GM12878 (cell line): ENCODE results near the gene NDEL1. TPM values are rescaled to one million over a fixed set of nuclear protein-coding genes. Genes with fewer than 3 reads are reported as not detected.

Experiments
- ATAC-seq: fragments of 200-7000 bp; cut with Tn5 transposase; 3 replicates; pipeline ENCODE4 v1.9.1; 2020; ENCODE audit warnings: mild to moderate bottlenecking, moderate library complexity
- BruUV-seq: library from RNA; stranded (reverse); fragments of 400-500 nt; replicated peaks from 2 replicates; lab custom pipeline; 2021; lab: Mats Ljungman, UMichigan
- CTCF ChIA-PET: fragments of 300-600 bp; sonication (Branson Sonifier 250); formaldehyde crosslinking; extraction: SDS; loops from one replicate; lab custom pipeline; 2021; ENCODE audit warnings: inconsistent platforms; lab: Yijun Ruan, JAX
- POLR2A ChIA-PET: fragments of 350-600 bp; formaldehyde crosslinking; extraction: SDS; loops from one replicate; lab custom pipeline; 2021; ENCODE audit warnings: inconsistent platforms; lab: Charles Lee
- RAD21 ChIA-PET: fragments of 300-600 bp; sonication (Branson Sonifier 250); formaldehyde crosslinking; loops from one replicate; lab custom pipeline; 2023; ENCODE audit warnings: antibody characterized with exemption; ENCODE audit not compliant: unreplicated experiment; lab: Charles Lee
- SMC1A ChIA-PET: fragments of 300-600 bp; sonication (Branson Sonifier 250); formaldehyde crosslinking; loops from one replicate; lab custom pipeline; 2023; ENCODE audit not compliant: unreplicated experiment, uncharacterized antibody; lab: Charles Lee
- DNase-seq: peaks from one replicate; pipeline ENCODE4 v3.0.0-alpha.2; 2011; ENCODE audit warnings: low read depth, low spot score
- FAIRE-seq: peaks from 3 replicates; lab custom pipeline; 2011; peaks lifted over from hg19 to GRCh38; lab: Jason Lieb, UNC
- H2AFZ ChIP-seq: 2 replicates; pipeline ENCODE4 v1.6.0; 2011; ENCODE audit warnings: low read depth, low read length, control low read depth; ENCODE audit not compliant: control insufficient read depth
- H3K27ac ChIP-seq: 2 replicates; pipeline ENCODE4 v1.5.1; 2011; ENCODE audit warnings: control low read depth; ENCODE audit not compliant: control insufficient read depth, insufficient read depth
- H3K27me3 ChIP-seq, 2 experiments: replicated peaks in 1 of 2; 2 replicates each; pipeline versions ENCODE4 v1.6.0 to v1.6.1; 2011; ENCODE audit warnings: low read length in 1 of 2; ENCODE audit not compliant: control insufficient read depth in 2 of 2, insufficient read depth in 2 of 2
- H3K36me3 ChIP-seq, 2 experiments: 2 replicates each; pipeline ENCODE4 v1.5.1; 2011; ENCODE audit warnings: low read length in 1 of 2; ENCODE audit not compliant: control insufficient read depth in 2 of 2, insufficient read depth in 2 of 2
- H3K4me1 ChIP-seq: 2 replicates; pipeline ENCODE4 v1.6.1; 2011; ENCODE audit warnings: mild to moderate bottlenecking, low read length, moderate library complexity, mixed read lengths; ENCODE audit not compliant: control insufficient read depth, insufficient read depth
- H3K4me2 ChIP-seq: 2 replicates; pipeline ENCODE4 v1.6.0; 2011; ENCODE audit warnings: control low read depth; ENCODE audit not compliant: control insufficient read depth, insufficient read depth
- H3K4me3 ChIP-seq: fragments of 200-600 bp; sonication (generic); 2 replicates; pipeline ENCODE4 v1.5.1; 2016
- H3K79me2 ChIP-seq: 2 replicates; pipeline ENCODE4 v1.6.0; 2011; ENCODE audit warnings: low read length; ENCODE audit not compliant: control insufficient read depth, insufficient read depth
- H3K9ac ChIP-seq: 2 replicates; pipeline ENCODE4 v1.8.0; 2011; ENCODE audit warnings: low read length, control low read depth, mixed read lengths; ENCODE audit not compliant: control insufficient read depth, insufficient read depth
- H3K9me3 ChIP-seq: replicated peaks from 3 replicates; pipeline ENCODE4 v1.5.1; 2011; ENCODE audit warnings: mild to moderate bottlenecking, low read length; ENCODE audit not compliant: control insufficient read depth, insufficient read depth
- H4K20me1 ChIP-seq: 2 replicates; pipeline ENCODE4 v1.6.0; 2011; ENCODE audit not compliant: control insufficient read depth, insufficient read depth
- BMI1 ChIP-seq: fragments of 450-650 bp; IDR thresholded peaks from 2 replicates; pipeline ENCODE4 v1.6.1; 2016; ENCODE audit warnings: mild to moderate bottlenecking, moderate library complexity, borderline replicate concordance
- CBX5 ChIP-seq: sonication (generic); IDR thresholded peaks from 2 replicates; pipeline ENCODE4 v1.6.1; 2016; ENCODE audit warnings: low read depth, moderate library complexity, mild to moderate bottlenecking, inconsistent platforms
- CEBPB ChIP-seq, 2 experiments: fragments of 150-350 bp in 1 of 2; IDR thresholded peaks; 2 replicates each; pipeline ENCODE4 v1.6.1; 2012 to 2014; ENCODE audit warnings: low read depth in 2 of 2, low read length in 2 of 2, borderline replicate concordance in 1 of 2, inconsistent platforms in 1 of 2
- EED ChIP-seq: sonication (generic); IDR thresholded peaks from 2 replicates; pipeline ENCODE4 v1.6.1; 2016; ENCODE audit warnings: antibody characterized with exemption, low read depth
- ESRRA ChIP-seq: IDR thresholded peaks from 2 replicates; pipeline ENCODE4 v1.6.1; 2012; ENCODE audit warnings: mild to moderate bottlenecking, low read length, improper control_type of control experiment
- FOS ChIP-seq: IDR thresholded peaks from 3 replicates; pipeline ENCODE4 v1.6.1; 2011; ENCODE audit warnings: borderline replicate concordance; ENCODE audit not compliant: insufficient read length; ENCODE audit errors: extremely low read depth
- IKZF2 ChIP-seq, 2 experiments: fragments of 450-650 bp; IDR thresholded peaks; 2 replicates each; pipeline ENCODE4 v1.6.1; 2017; ENCODE audit warnings: mild to moderate bottlenecking in 2 of 2, moderate library complexity in 2 of 2
- IRF4 ChIP-seq: IDR thresholded peaks from 2 replicates; pipeline ENCODE4 v1.6.1; 2011; ENCODE audit warnings: low read depth, low read length
- NFXL1 ChIP-seq: fragments of 450-650 bp; IDR thresholded peaks from 2 replicates; pipeline ENCODE4 v1.6.1; 2017; ENCODE audit warnings: antibody characterized with exemption, mild to moderate bottlenecking, borderline replicate concordance
- NRF1 ChIP-seq: conservative IDR thresholded peaks from 2 replicates; pipeline ENCODE4 v1.6.1; 2011; ENCODE audit warnings: mild to moderate bottlenecking, low read depth, low read length, improper control_type of control experiment
- SPI1 ChIP-seq: IDR thresholded peaks from 2 replicates; pipeline ENCODE4 v1.6.1; 2011; ENCODE audit warnings: low read depth, mild to moderate bottlenecking, low read length, moderate library complexity, borderline replicate concordance; ENCODE audit not compliant: insufficient read depth
- STAT1 ChIP-seq: fragments of 450-650 bp; conservative IDR thresholded peaks from 2 replicates; pipeline ENCODE4 v1.6.1; 2014; ENCODE audit warnings: antibody characterized with exemption, mild to moderate bottlenecking
- WGBS: methylation state at CpG from one replicate; pipeline ENCODE4 v1.1.6; 2016; ENCODE audit warnings: low lambda C conversion rate; ENCODE audit not compliant: insufficient replicate concordance, insufficient coverage; ENCODE audit errors: missing lambda C conversion rate; 5-methylcytosine and 5-hydroxymethylcytosine counted together
- in situ Hi-C: fragments of 300-500 bp; cut with MboI; formaldehyde crosslinking; loops from 9 replicates; pipeline ENCODE4 v1.14.3; 2018; ENCODE audit warnings: mixed read lengths
- intact Hi-C: fragments of 100-400 bp; cut with micrococcal nuclease; formaldehyde crosslinking; loops from one replicate; pipeline ENCODE4 v1.14.2; 2022; ENCODE audit not compliant: unreplicated experiment
- polyA plus RNA-seq, 11 experiments: library from polyadenylated mRNA; depleted of rRNA in 4 of 11; unstranded in 6 of 11; stranded (reverse) in 5 of 11; fragments of >200 nt; fragmentation: Nextera tagmentation in 4 of 11; fragmentation: Illumina TruSeq in 1 of 11; extraction: Ambion mirVana in 4 of 11; extraction: Trizol in 1 of 11; gene quantifications; 1 replicate in 1 of 11; 2 replicates in 10 of 11; pipeline versions ENCODE4 v1.2.1 to v1.2.3, GENCODE V29; 2011 to 2016; ENCODE audit warnings: inconsistent platforms in 2 of 11, missing spikeins in 2 of 11, low read depth in 1 of 11
- total RNA-seq, 4 experiments: library from RNA; depleted of rRNA in 3 of 4; stranded (reverse); fragments of >200 nt in 3 of 4; fragmentation: Illumina TruSeq in 1 of 4; extraction: Trizol in 1 of 4; gene quantifications; 2 replicates each; pipeline versions ENCODE4 v1.2.1 to v1.2.3, GENCODE V29; 2013 to 2021
- TF ChIP-seq, protein P1 (sequence below): fragments of 450-650 bp; formaldehyde crosslinking; IDR thresholded peaks from 2 replicates; pipeline ENCODE4 v1.4.0; 2020; ENCODE audit warnings: mild to moderate bottlenecking, moderate library complexity

NDEL1 gene
- total and polyA plus RNA-seq, 10 of the 15 experiments (the other 5 are each of a cell fraction or from before 2014, with no cell fraction given): 0.72 to 41.5 (median 29.9) TPM

DNA sequence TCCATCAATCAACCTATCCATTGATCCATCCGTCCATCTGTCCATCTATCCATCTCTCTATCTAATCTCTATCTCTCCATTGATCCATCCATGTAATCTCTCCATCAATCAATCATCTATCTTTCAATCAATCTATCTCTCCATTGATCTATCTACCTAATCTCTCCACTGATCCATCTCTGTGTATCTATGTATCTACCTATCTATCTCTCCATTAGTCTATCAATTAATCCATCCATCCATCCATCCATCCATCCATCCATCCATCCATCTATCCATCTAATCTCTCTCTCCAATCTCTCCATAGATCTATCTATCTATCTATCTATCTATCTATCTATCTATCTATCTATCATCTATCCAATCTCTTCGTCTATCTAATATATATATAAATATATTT lies 34.6 kb upstream of the NDEL1 start:
- Histone ChIP-seq H2AFZ (no peak overlapping the region), H3K27me3 (peaks cover 0 to 2% of the 10 kb centered on the region in 2 experiments; a peak in 2 of 4 replicates), H3K79me2 (no peaks in the 10 kb centered on the region), H3K9ac (no peak overlapping the region), H3K4me1 (no peaks in the 10 kb centered on the region), H4K20me1 (no peaks in the 10 kb centered on the region)
- no peak for ATAC-seq
- RAD21 ChIA-PET: no interaction called here
- TF ChIP-seq CBX5: no peak
- TF ChIP-seq, protein P1, sequence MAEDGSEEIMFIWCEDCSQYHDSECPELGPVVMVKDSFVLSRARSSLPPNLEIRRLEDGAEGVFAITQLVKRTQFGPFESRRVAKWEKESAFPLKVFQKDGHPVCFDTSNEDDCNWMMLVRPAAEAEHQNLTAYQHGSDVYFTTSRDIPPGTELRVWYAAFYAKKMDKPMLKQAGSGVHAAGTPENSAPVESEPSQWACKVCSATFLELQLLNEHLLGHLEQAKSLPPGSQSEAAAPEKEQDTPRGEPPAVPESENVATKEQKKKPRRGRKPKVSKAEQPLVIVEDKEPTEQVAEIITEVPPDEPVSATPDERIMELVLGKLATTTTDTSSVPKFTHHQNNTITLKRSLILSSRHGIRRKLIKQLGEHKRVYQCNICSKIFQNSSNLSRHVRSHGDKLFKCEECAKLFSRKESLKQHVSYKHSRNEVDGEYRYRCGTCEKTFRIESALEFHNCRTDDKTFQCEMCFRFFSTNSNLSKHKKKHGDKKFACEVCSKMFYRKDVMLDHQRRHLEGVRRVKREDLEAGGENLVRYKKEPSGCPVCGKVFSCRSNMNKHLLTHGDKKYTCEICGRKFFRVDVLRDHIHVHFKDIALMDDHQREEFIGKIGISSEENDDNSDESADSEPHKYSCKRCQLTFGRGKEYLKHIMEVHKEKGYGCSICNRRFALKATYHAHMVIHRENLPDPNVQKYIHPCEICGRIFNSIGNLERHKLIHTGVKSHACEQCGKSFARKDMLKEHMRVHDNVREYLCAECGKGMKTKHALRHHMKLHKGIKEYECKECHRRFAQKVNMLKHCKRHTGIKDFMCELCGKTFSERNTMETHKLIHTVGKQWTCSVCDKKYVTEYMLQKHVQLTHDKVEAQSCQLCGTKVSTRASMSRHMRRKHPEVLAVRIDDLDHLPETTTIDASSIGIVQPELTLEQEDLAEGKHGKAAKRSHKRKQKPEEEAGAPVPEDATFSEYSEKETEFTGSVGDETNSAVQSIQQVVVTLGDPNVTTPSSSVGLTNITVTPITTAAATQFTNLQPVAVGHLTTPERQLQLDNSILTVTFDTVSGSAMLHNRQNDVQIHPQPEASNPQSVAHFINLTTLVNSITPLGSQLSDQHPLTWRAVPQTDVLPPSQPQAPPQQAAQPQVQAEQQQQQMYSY (CRISPR knock-in tag): no peak
- no peak for TF ChIP-seq EED
- no peak for TF ChIP-seq STAT1
- no peak for TF ChIP-seq IKZF2 (IDR thresholded peaks at IDR 0.05)
- TF ChIP-seq FOS: no peak
- TF ChIP-seq CEBPB (IDR thresholded peaks at IDR 0.05; ENCODE audit: borderline replicate concordance in 1 of 2, low read depth in 2 of 2, low read length in 2 of 2): no peak
- TF ChIP-seq ESRRA: no peak
- no peak for TF ChIP-seq SPI1
- no peak for TF ChIP-seq NFXL1
- TF ChIP-seq IRF4: no peak
- no peak for TF ChIP-seq BMI1
- TF ChIP-seq NRF1: no peak
- TF ChIP-seq, all 136 proteins: peak for 0
- WGBS: 27% methylated on average over 2 of the region's 2 CpGs
- SMC1A ChIA-PET: no interaction called here
- CTCF ChIA-PET: interaction anchor here (0.7 kb wide), 1 partner anchor 9 kb away, joined by 6 read pairs; no protein-coding TSS in a partner anchor
- no peak overlapping the region for H3K4me2 ChIP-seq
- H3K27ac ChIP-seq: no peak overlapping the region
- POLR2A ChIA-PET: no interaction called here
- intact Hi-C loops (no loop called here), in situ Hi-C loops (no loop called here)
- no peak for FAIRE-seq
- no peaks in the 10 kb centered on the region for H3K36me3 ChIP-seq
- no peak for DNase-seq
- BruUV-seq: no TSS peak
- no peak overlapping the region for H3K4me3 ChIP-seq
- no peaks in the 10 kb centered on the region for H3K9me3 ChIP-seq
